ENCODE results near the gene NLRC5.
A peak's percentile ranks its signal among the peaks of the same experiment; 100 is the strongest.
"Not testable (repeated sequence)": the region's sequence is repeated elsewhere in the genome, so short reads cannot be mapped to it uniquely, and the experiment has no call there.

NLRC5 gene

GRCh38 chr16:57107321-57107922 is 118.1 kb downstream of the NLRC5 start:
- DNase-seq (ENCODE audit: low read depth): no peak

- no peak for DNase-seq (ENCODE audit: low read depth)
These were observed 119.1 kb downstream of the NLRC5 start for GRCh38 chr16:57108432-57108831.

- not testable (repeated sequence) for DNase-seq (ENCODE audit: low read depth)
These were observed 120.1 kb downstream of the NLRC5 start for GRCh38 chr16:57109259-57110105.

GRCh38 chr16:57110937-57111336 is 121.6 kb downstream of the NLRC5 start:
- no peak for DNase-seq (ENCODE audit: low read depth)

GRCh38 chr16:57111420-57111819 is 122.1 kb downstream of the NLRC5 start:
- no peak for DNase-seq (ENCODE audit: low read depth)

- no peak for DNase-seq (ENCODE audit: low read depth)
These were observed 123.2 kb downstream of the NLRC5 start for GRCh38 chr16:57112403-57113041.

- DNase-seq (ENCODE audit: low read depth): no peak
These were observed 123.7 kb downstream of the NLRC5 start for GRCh38 chr16:57113042-57113453.

GRCh38 chr16:57113664-57114063 is 124.3 kb downstream of the NLRC5 start:
- DNase-seq (ENCODE audit: low read depth): no peak

GRCh38 chr16:57115168-57115513 is 125.8 kb downstream of the NLRC5 start:
- no peak for DNase-seq (ENCODE audit: low read depth)

GRCh38 chr16:57115514-57116182 is 126.3 kb downstream of the NLRC5 start:
- DNase-seq (ENCODE audit: low read depth): no peak

GRCh38 chr16:57118461-57119084 is 129.2 kb downstream of the NLRC5 start:
- no peak for DNase-seq (ENCODE audit: low read depth)

- no peak for DNase-seq (ENCODE audit: low read depth)
These were observed 134.0 kb downstream of the NLRC5 start for GRCh38 chr16:57123216-57123973.

GRCh38 chr16:57123974-57124674 is 134.8 kb downstream of the NLRC5 start:
- DNase-seq (ENCODE audit: low read depth): no peak

GRCh38 chr16:57125376-57125775 is 136.0 kb downstream of the NLRC5 start:
- no peak for DNase-seq (ENCODE audit: low read depth)

GRCh38 chr16:57125969-57126368 is 136.6 kb downstream of the NLRC5 start:
- DNase-seq (ENCODE audit: low read depth): no peak

- no peak for DNase-seq (ENCODE audit: low read depth)
These were observed 137.1 kb downstream of the NLRC5 start for GRCh38 chr16:57126411-57126810.

GRCh38 chr16:57127037-57127763 is 137.8 kb downstream of the NLRC5 start:
- no peak for DNase-seq (ENCODE audit: low read depth)

GRCh38 chr16:57127836-57128235 is 138.5 kb downstream of the NLRC5 start:
- no peak for DNase-seq (ENCODE audit: low read depth)

- peak; percentile 17 for DNase-seq (ENCODE audit: low read depth)
These were observed 139.5 kb downstream of the NLRC5 start for GRCh38 chr16:57128771-57129389.

GRCh38 chr16:57130950-57131321 is 141.6 kb downstream of the NLRC5 start:
- no peak for DNase-seq (ENCODE audit: low read depth)

Measured in T follicular helper cell (primary cell).